MCF 10A (cell line): Measurements from ENCODE around the gene FBXW2. TPM values are rescaled to one million over a fixed set of nuclear protein-coding genes. Genes with fewer than 3 reads are reported as not detected.
A peak's percentile ranks its signal among the peaks of the same experiment; 100 is the strongest.

Experiments
- BruUV-seq: library from RNA; stranded (reverse); fragments of 400-500 nt; replicated peaks from 2 replicates; lab custom pipeline; 2021; lab: Mats Ljungman, UMichigan
- CTCF ChIA-PET: fragments of 300-600 bp; sonication (Branson Sonifier 250); formaldehyde crosslinking; extraction: SDS; loops from one replicate; lab custom pipeline; 2021; ENCODE audit warnings: antibody characterized with exemption, inconsistent platforms; lab: Yijun Ruan, JAX
- POLR2A ChIA-PET: fragments of 300-600, 350-650 bp; sonication (Branson Sonifier 250); formaldehyde crosslinking; extraction: SDS; loops from one replicate; lab custom pipeline; 2020; ENCODE audit warnings: antibody characterized with exemption, inconsistent platforms; lab: Yijun Ruan, JAX
- DNase-seq: peaks from one replicate; pipeline ENCODE4 v3.0.0-alpha.2; 2018; ENCODE audit not compliant: unreplicated experiment
- H3K27ac Mint-ChIP-seq: one replicate; pipeline ENCODE4 v1.8.0; 2022; ENCODE audit warnings: mild to moderate bottlenecking, low read depth, mixed read lengths; ENCODE audit not compliant: unreplicated experiment
- H3K27me3 Mint-ChIP-seq: one replicate; pipeline ENCODE4 v1.8.0; 2022; ENCODE audit warnings: mixed read lengths; ENCODE audit not compliant: insufficient read depth, unreplicated experiment
- H3K36me3 Mint-ChIP-seq: one replicate; pipeline ENCODE4 v1.8.0; 2022; ENCODE audit warnings: mild to moderate bottlenecking, moderate library complexity, mixed read lengths; ENCODE audit not compliant: insufficient read depth, unreplicated experiment
- H3K4me1 Mint-ChIP-seq: one replicate; pipeline ENCODE4 v1.8.0; 2022; ENCODE audit warnings: mixed read lengths; ENCODE audit not compliant: insufficient read depth, unreplicated experiment
- H3K4me3 Mint-ChIP-seq: one replicate; pipeline ENCODE4 v1.8.0; 2022; ENCODE audit warnings: mild to moderate bottlenecking, moderate library complexity, mixed read lengths; ENCODE audit not compliant: unreplicated experiment
- H3K9me3 Mint-ChIP-seq: one replicate; pipeline ENCODE4 v1.8.0; 2022; ENCODE audit warnings: mixed read lengths; ENCODE audit not compliant: unreplicated experiment
- CTCF ChIP-seq: fragments of 200-600 bp; IDR thresholded peaks from one replicate; pipeline ENCODE4 v1.8.0; 2022; ENCODE audit warnings: antibody characterized with exemption, mild to moderate bottlenecking; ENCODE audit not compliant: unreplicated experiment
- intact Hi-C: fragments of 100-400 bp; cut with micrococcal nuclease; formaldehyde crosslinking; loops from 2 replicates; pipeline ENCODE4 v1.14.1; 2022
- total RNA-seq: library from RNA; stranded (reverse); gene quantifications from 2 replicates; pipeline ENCODE4 v1.2.3, GENCODE V29; 2022

The FBXW2 gene
- total RNA-seq, 1 experiment from 2014 or later, result 53.9 TPM

- ChIA-PET POLR2A (interaction anchor here (0.7 to 2.5 kb wide), 4 partner anchors 15 to 31 kb away, joined by 3 to 10 read pairs (median 7); partner anchors contain the start of gene MEGF9), CTCF (interaction anchor here (0.6 to 3.2 kb wide), 6 partner anchors 12 to 385 kb away, joined by 3 to 20 read pairs (median 4); no protein-coding TSS in a partner anchor)
- H3K27ac Mint-ChIP-seq, result peak overlapping the region; percentile 27
- no peaks in the 10 kb centered on the region for H3K9me3 Mint-ChIP-seq
- BruUV-seq, result no TSS peak
- DNase-seq, result no peak
- intact Hi-C loops, result no loop called here
- no peaks in the 10 kb centered on the region for H3K27me3 Mint-ChIP-seq
- H3K36me3 Mint-ChIP-seq, result no peaks in the 10 kb centered on the region
- no peak for TF ChIP-seq CTCF
- no peak overlapping the region for H3K4me3 Mint-ChIP-seq
- H3K4me1 Mint-ChIP-seq, result peaks cover 14% of the 10 kb centered on the region
Observed at GRCh38 chr9:120729791-120730241, 63.4 kb downstream of the FBXW2 start.

- intact Hi-C loops, result no loop called here
- Mint-ChIP-seq H3K9me3 (no peaks in the 10 kb centered on the region), H3K27ac (no peak overlapping the region), H3K4me3 (no peak overlapping the region), H3K36me3 (no peaks in the 10 kb centered on the region), H3K4me1 (peaks cover 14% of the 10 kb centered on the region), H3K27me3 (no peaks in the 10 kb centered on the region)
- POLR2A ChIA-PET, result no interaction called here
- no peak for TF ChIP-seq CTCF
- DNase-seq, result no peak
- no TSS peak for BruUV-seq
- CTCF ChIA-PET, result no interaction called here
Observed at GRCh38 chr9:120726484-120726883, 66.7 kb downstream of the FBXW2 start.

GRCh38 chr9:120725907-120726306 is 67.3 kb downstream of the FBXW2 start:
- H3K27ac Mint-ChIP-seq, result no peak overlapping the region
- POLR2A ChIA-PET, result no interaction called here
- peaks cover 8% of the 10 kb centered on the region for H3K4me1 Mint-ChIP-seq
- no peaks in the 10 kb centered on the region for H3K36me3 Mint-ChIP-seq
- DNase-seq, result no peak
- no peaks in the 10 kb centered on the region for H3K27me3 Mint-ChIP-seq
- no peak overlapping the region for H3K4me3 Mint-ChIP-seq
- no peak for TF ChIP-seq CTCF
- CTCF ChIA-PET, result no interaction called here
- intact Hi-C loops, result no loop called here
- no TSS peak for BruUV-seq
- no peaks in the 10 kb centered on the region for H3K9me3 Mint-ChIP-seq

DNA sequence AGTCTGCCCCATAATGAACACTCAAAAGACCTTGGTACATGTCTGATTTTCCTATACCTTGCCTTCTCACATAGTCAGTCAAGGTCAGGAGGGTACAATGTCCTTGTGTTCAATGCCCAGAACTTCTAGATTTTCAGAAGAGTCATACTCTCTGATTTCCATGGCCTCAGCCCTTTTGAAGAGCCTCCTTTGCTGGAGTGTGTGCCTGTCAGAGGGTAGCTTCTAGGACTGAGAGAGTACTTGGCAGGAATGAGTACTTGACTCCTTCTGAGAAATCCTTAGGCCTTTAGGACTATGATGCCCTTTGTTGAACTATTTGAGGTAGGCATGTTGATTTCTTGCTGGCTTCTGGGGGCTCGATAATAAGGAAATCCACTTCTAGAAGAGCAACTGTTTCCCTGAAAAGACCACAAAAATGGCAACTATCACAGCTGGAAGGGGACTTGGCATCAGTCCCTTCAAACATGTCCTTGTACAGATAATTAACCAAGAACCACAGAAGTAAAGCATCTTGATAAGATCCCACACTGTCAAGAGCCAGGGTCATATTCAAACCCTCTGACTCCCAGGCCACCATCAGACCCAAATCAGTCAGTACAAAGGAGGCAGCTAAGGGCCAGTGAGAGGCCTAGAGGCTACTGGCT is 68.3 kb downstream of the FBXW2 start:
- BruUV-seq, result no TSS peak
- ChIA-PET POLR2A (interaction anchor here (1.6 kb wide), 1 partner anchor 10 kb away, joined by 9 read pairs; the partner anchor contains the start of gene MEGF9), CTCF (no interaction called here)
- Mint-ChIP-seq H3K9me3 (no peaks in the 10 kb centered on the region), H3K4me3 (no peak overlapping the region), H3K27me3 (no peaks in the 10 kb centered on the region), H3K36me3 (no peaks in the 10 kb centered on the region), H3K27ac (no peak overlapping the region), H3K4me1 (peaks cover 4% of the 10 kb centered on the region)
- intact Hi-C loops, result no loop called here
- TF ChIP-seq CTCF, result no peak
- DNase-seq, result no peak
